ENCODE measurements around the gene ST8SIA5.

ST8SIA5 gene

GRCh38 chr18:46675112-46675511 is 81.7 kb downstream of the ST8SIA5 start:
- no peak for TF ChIP-seq CTCF (conservative IDR thresholded peaks at IDR 0.05)
- no peak overlapping the region for H3K27ac ChIP-seq

GRCh38 chr18:46672062-46672970 is 84.5 kb downstream of the ST8SIA5 start:
- no peak for TF ChIP-seq CTCF (conservative IDR thresholded peaks at IDR 0.05)
- no peak overlapping the region for H3K27ac ChIP-seq

- H3K27ac ChIP-seq, result no peak overlapping the region
- TF ChIP-seq CTCF (conservative IDR thresholded peaks at IDR 0.05), result no peak
These were observed 88.2 kb downstream of the ST8SIA5 start for GRCh38 chr18:46668694-46669093.

GRCh38 chr18:46668135-46668534 is 88.7 kb downstream of the ST8SIA5 start:
- H3K27ac ChIP-seq, result no peak overlapping the region
- TF ChIP-seq CTCF (conservative IDR thresholded peaks at IDR 0.05), result no peak

- H3K27ac ChIP-seq, result no peak overlapping the region
- TF ChIP-seq CTCF (conservative IDR thresholded peaks at IDR 0.05), result no peak
These were observed 93.3 kb downstream of the ST8SIA5 start for GRCh38 chr18:46663539-46663938.

GRCh38 chr18:46660957-46661749 is 95.7 kb downstream of the ST8SIA5 start:
- H3K27ac ChIP-seq, result no peak overlapping the region; the same call in 1 of the 2 replicates
- no peak for TF ChIP-seq CTCF (conservative IDR thresholded peaks at IDR 0.05)

- peak overlapping the region; percentile 24; the same call in 1 of the 2 replicates for H3K27ac ChIP-seq
- TF ChIP-seq CTCF (conservative IDR thresholded peaks at IDR 0.05), result no peak
These were observed 97.4 kb downstream of the ST8SIA5 start for GRCh38 chr18:46659484-46659883.
